Measurements from ENCODE around the gene PRPF19.

The PRPF19 gene

DNA sequence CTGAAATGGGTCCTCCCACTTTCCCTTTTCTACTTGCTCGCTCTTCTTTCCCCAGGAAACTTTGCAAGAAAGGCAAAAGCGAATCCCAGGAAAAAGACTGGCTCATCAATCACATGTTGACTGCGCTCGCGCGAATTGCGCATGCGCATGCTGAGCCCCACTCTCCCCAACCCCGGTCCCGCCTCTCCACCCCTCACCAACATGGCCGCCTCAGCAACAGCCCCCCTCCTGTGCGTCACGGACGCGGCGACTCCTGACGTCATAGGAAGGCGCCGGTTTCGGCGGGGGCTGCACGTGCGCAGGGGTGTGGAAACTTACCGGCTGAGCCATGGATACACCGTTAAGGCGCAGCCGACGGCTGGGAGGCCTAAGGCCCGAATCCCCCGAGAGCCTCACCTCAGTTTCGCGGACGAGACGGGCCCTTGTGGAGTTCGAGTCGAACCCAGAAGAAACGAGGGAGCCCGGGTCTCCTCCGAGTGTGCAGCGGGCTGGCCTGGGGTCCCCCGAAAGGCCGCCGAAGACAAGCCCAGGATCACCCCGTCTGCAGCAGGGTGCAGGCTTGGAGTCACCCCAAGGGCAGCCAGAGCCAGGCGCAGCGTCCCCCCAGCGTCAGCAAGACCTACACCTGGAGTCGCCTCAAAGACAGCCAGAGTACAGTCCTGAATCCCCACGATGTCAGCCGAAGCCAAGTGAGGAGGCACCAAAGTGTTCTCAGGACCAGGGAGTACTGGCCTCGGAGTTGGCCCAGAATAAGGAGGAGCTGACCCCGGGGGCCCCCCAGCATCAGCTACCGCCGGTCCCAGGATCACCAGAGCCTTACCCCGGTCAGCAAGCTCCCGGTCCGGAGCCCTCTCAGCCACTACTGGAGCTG, 64.4 kb downstream of the PRPF19 start, which contains the start of gene CCDC86:
Gene CCDC86, plus strand, starts transcription at position 317 of the 871 bp plus-strand sequence. Its CDS starts 12 bp downstream, at position 329.
- peak; percentile 98 to 99 for DNase-seq (ENCODE audit: low read depth in 2 of 2)

Measured in stimulated activated CD8-positive, alpha-beta memory T cell treated with anti-CD3 and anti-CD28 coated beads, Interleukin-7, amount 100 ng/mL, for 1 hour (primary cell).